ENCODE results near the gene DUSP23.

Gene DUSP23

GRCh38 chr1:159829822-159830465 lies 49.2 kb downstream of the DUSP23 start:
- no peak overlapping the region for H3K4me3 ChIP-seq (IDR thresholded peaks at IDR 0.05; ENCODE audit: insufficient read depth, low read depth, low read length)
- peaks cover 4% of the 10 kb centered on the region for H3K4me1 ChIP-seq (ENCODE audit: low read depth, poor library complexity, severe bottlenecking)
- no peak overlapping the region for H3K4me2 ChIP-seq
- H3K36me3 ChIP-seq (ENCODE audit: insufficient read depth) = no peaks in the 10 kb centered on the region
- H3K27ac ChIP-seq = no peak overlapping the region
- H4K20me1 ChIP-seq (ENCODE audit: insufficient read depth) = no peaks in the 10 kb centered on the region
- no peaks in the 10 kb centered on the region for H3K27me3 ChIP-seq (ENCODE audit: insufficient read depth, low read depth)
- no peaks in the 10 kb centered on the region for H3K79me2 ChIP-seq (ENCODE audit: insufficient read depth, low read depth)
- H2AFZ ChIP-seq (ENCODE audit: low read depth) = no peak overlapping the region
- no peak for TF ChIP-seq CTCF (conservative IDR thresholded peaks at IDR 0.05; ENCODE audit: low read depth, low read length)
- H3K9ac ChIP-seq = no peak overlapping the region

GRCh38 chr1:159830722-159831121 lies 50.0 kb downstream of the DUSP23 start:
- H3K4me3 ChIP-seq (IDR thresholded peaks at IDR 0.05; ENCODE audit: insufficient read depth, low read depth, low read length) = no peak overlapping the region
- H3K79me2 ChIP-seq (ENCODE audit: insufficient read depth, low read depth) = no peaks in the 10 kb centered on the region
- H3K4me1 ChIP-seq (ENCODE audit: low read depth, poor library complexity, severe bottlenecking) = peaks cover 4% of the 10 kb centered on the region
- H3K27me3 ChIP-seq (ENCODE audit: insufficient read depth, low read depth) = no peaks in the 10 kb centered on the region
- no peaks in the 10 kb centered on the region for H3K36me3 ChIP-seq (ENCODE audit: insufficient read depth)
- no peak overlapping the region for H2AFZ ChIP-seq (ENCODE audit: low read depth)
- H3K9ac ChIP-seq = no peak overlapping the region
- H3K4me2 ChIP-seq = no peak overlapping the region
- H4K20me1 ChIP-seq (ENCODE audit: insufficient read depth) = no peaks in the 10 kb centered on the region
- TF ChIP-seq CTCF (conservative IDR thresholded peaks at IDR 0.05; ENCODE audit: low read depth, low read length) = no peak
- H3K27ac ChIP-seq = no peak overlapping the region

GRCh38 chr1:159831412-159832141 lies 50.8 kb downstream of the DUSP23 start:
- no peaks in the 10 kb centered on the region for H4K20me1 ChIP-seq (ENCODE audit: insufficient read depth)
- H3K4me2 ChIP-seq = no peak overlapping the region
- H3K27ac ChIP-seq = no peak overlapping the region
- TF ChIP-seq CTCF (conservative IDR thresholded peaks at IDR 0.05; ENCODE audit: low read depth, low read length) = no peak
- H3K9ac ChIP-seq = no peak overlapping the region
- H2AFZ ChIP-seq (ENCODE audit: low read depth) = no peak overlapping the region
- no peaks in the 10 kb centered on the region for H3K27me3 ChIP-seq (ENCODE audit: insufficient read depth, low read depth)
- H3K79me2 ChIP-seq (ENCODE audit: insufficient read depth, low read depth) = no peaks in the 10 kb centered on the region
- no peak overlapping the region for H3K4me3 ChIP-seq (IDR thresholded peaks at IDR 0.05; ENCODE audit: insufficient read depth, low read depth, low read length)
- no peaks in the 10 kb centered on the region for H3K36me3 ChIP-seq (ENCODE audit: insufficient read depth)
- no peaks in the 10 kb centered on the region for H3K4me1 ChIP-seq (ENCODE audit: low read depth, poor library complexity, severe bottlenecking)

All from KMS-11 (cell line).